ENCODE data around the gene CCDC91.
A peak's percentile ranks its signal among the peaks of the same experiment; 100 is the strongest.

The CCDC91 gene

GRCh38 chr12:28497889-28498411 is 307.7 kb downstream of the CCDC91 start:
- H3K4me1 Mint-ChIP-seq (ENCODE audit: low read depth): peaks cover 20% of the 10 kb centered on the region
- peak overlapping the region; percentile 15 for H3K4me3 Mint-ChIP-seq
- H3K36me3 Mint-ChIP-seq: peaks cover 42% of the 10 kb centered on the region
- H3K9me3 Mint-ChIP-seq (ENCODE audit: low read depth): no peaks in the 10 kb centered on the region
- peak overlapping the region; percentile 66 for H3K27ac Mint-ChIP-seq
- no peaks in the 10 kb centered on the region for H3K27me3 Mint-ChIP-seq

- Mint-ChIP-seq H3K9me3 (ENCODE audit: low read depth) (no peaks in the 10 kb centered on the region), H3K4me1 (ENCODE audit: low read depth) (peaks cover 20% of the 10 kb centered on the region), H3K27ac (no peak overlapping the region), H3K4me3 (no peak overlapping the region), H3K27me3 (no peaks in the 10 kb centered on the region), H3K36me3 (peaks cover 40% of the 10 kb centered on the region)
Observed at GRCh38 chr12:28498850-28499249, 308.6 kb downstream of the CCDC91 start.

- no peaks in the 10 kb centered on the region for H3K27me3 Mint-ChIP-seq
- no peak overlapping the region for H3K4me3 Mint-ChIP-seq
- H3K4me1 Mint-ChIP-seq (ENCODE audit: low read depth): peaks cover 20% of the 10 kb centered on the region
- no peaks in the 10 kb centered on the region for H3K9me3 Mint-ChIP-seq (ENCODE audit: low read depth)
- no peak overlapping the region for H3K27ac Mint-ChIP-seq
- peaks cover 41% of the 10 kb centered on the region for H3K36me3 Mint-ChIP-seq
Observed at GRCh38 chr12:28500373-28501024, 310.2 kb downstream of the CCDC91 start.

- Mint-ChIP-seq H3K9me3 (ENCODE audit: low read depth) (no peaks in the 10 kb centered on the region), H3K4me1 (ENCODE audit: low read depth) (no peaks in the 10 kb centered on the region), H3K27me3 (no peaks in the 10 kb centered on the region), H3K4me3 (no peak overlapping the region), H3K27ac (no peak overlapping the region), H3K36me3 (peaks cover 37% of the 10 kb centered on the region)
Observed at GRCh38 chr12:28506271-28506670, 316.0 kb downstream of the CCDC91 start.

- peaks cover 34% of the 10 kb centered on the region for H3K36me3 Mint-ChIP-seq
- H3K4me3 Mint-ChIP-seq: no peak overlapping the region
- H3K27me3 Mint-ChIP-seq: no peaks in the 10 kb centered on the region
- H3K27ac Mint-ChIP-seq: no peak overlapping the region
- H3K9me3 Mint-ChIP-seq (ENCODE audit: low read depth): no peaks in the 10 kb centered on the region
- no peaks in the 10 kb centered on the region for H3K4me1 Mint-ChIP-seq (ENCODE audit: low read depth)
Observed at GRCh38 chr12:28507033-28507432, 316.8 kb downstream of the CCDC91 start.

GRCh38 chr12:28507867-28508266 is 317.6 kb downstream of the CCDC91 start:
- H3K36me3 Mint-ChIP-seq: peaks cover 36% of the 10 kb centered on the region
- H3K27ac Mint-ChIP-seq: no peak overlapping the region

GRCh38 chr12:28512406-28512805 is 322.1 kb downstream of the CCDC91 start:
- no peaks in the 10 kb centered on the region for H3K4me1 Mint-ChIP-seq (ENCODE audit: low read depth)
- H3K36me3 Mint-ChIP-seq: peaks cover 34% of the 10 kb centered on the region
- no peak overlapping the region for H3K4me3 Mint-ChIP-seq
- no peak overlapping the region for H3K27ac Mint-ChIP-seq
- H3K9me3 Mint-ChIP-seq (ENCODE audit: low read depth): peaks cover 3% of the 10 kb centered on the region
- no peaks in the 10 kb centered on the region for H3K27me3 Mint-ChIP-seq

More at GRCh38 chr12:28507867-28508266, 317.6 kb downstream of the CCDC91 start:
- Mint-ChIP-seq H3K27me3 (no peaks in the 10 kb centered on the region), H3K4me1 (ENCODE audit: low read depth) (no peaks in the 10 kb centered on the region), H3K4me3 (no peak overlapping the region), H3K9me3 (ENCODE audit: low read depth) (no peaks in the 10 kb centered on the region)

GRCh38 chr12:28512876-28513275 is 322.6 kb downstream of the CCDC91 start:
- Mint-ChIP-seq H3K36me3 (peaks cover 37% of the 10 kb centered on the region), H3K9me3 (ENCODE audit: low read depth) (peaks cover 8% of the 10 kb centered on the region), H3K27me3 (no peaks in the 10 kb centered on the region), H3K4me1 (ENCODE audit: low read depth) (no peaks in the 10 kb centered on the region), H3K27ac (no peak overlapping the region), H3K4me3 (no peak overlapping the region)

- Mint-ChIP-seq H3K36me3 (peaks cover 39% of the 10 kb centered on the region), H3K9me3 (ENCODE audit: low read depth) (peaks cover 13% of the 10 kb centered on the region), H3K27me3 (no peaks in the 10 kb centered on the region), H3K4me3 (no peak overlapping the region), H3K27ac (no peak overlapping the region), H3K4me1 (ENCODE audit: low read depth) (no peaks in the 10 kb centered on the region)
Observed at GRCh38 chr12:28513983-28514382, 323.7 kb downstream of the CCDC91 start.

GRCh38 chr12:28517101-28517500 is 326.8 kb downstream of the CCDC91 start:
- H3K9me3 Mint-ChIP-seq (ENCODE audit: low read depth): peaks cover 17% of the 10 kb centered on the region
- H3K4me3 Mint-ChIP-seq: no peak overlapping the region
- H3K27ac Mint-ChIP-seq: no peak overlapping the region
- no peaks in the 10 kb centered on the region for H3K4me1 Mint-ChIP-seq (ENCODE audit: low read depth)
- no peaks in the 10 kb centered on the region for H3K27me3 Mint-ChIP-seq
- H3K36me3 Mint-ChIP-seq: peaks cover 38% of the 10 kb centered on the region

GRCh38 chr12:28527631-28528249 is 337.5 kb downstream of the CCDC91 start:
- H3K36me3 Mint-ChIP-seq: peaks cover 51% of the 10 kb centered on the region
- no peak overlapping the region for H3K27ac Mint-ChIP-seq
- no peaks in the 10 kb centered on the region for H3K4me1 Mint-ChIP-seq (ENCODE audit: low read depth)
- H3K9me3 Mint-ChIP-seq (ENCODE audit: low read depth): peaks cover 22% of the 10 kb centered on the region
- no peaks in the 10 kb centered on the region for H3K27me3 Mint-ChIP-seq
- H3K4me3 Mint-ChIP-seq: no peak overlapping the region

- no peaks in the 10 kb centered on the region for H3K4me1 Mint-ChIP-seq (ENCODE audit: low read depth)
- H3K27ac Mint-ChIP-seq: no peak overlapping the region
- H3K36me3 Mint-ChIP-seq: peaks cover 24% of the 10 kb centered on the region
- H3K9me3 Mint-ChIP-seq (ENCODE audit: low read depth): no peaks in the 10 kb centered on the region
- H3K27me3 Mint-ChIP-seq: no peaks in the 10 kb centered on the region
- no peak overlapping the region for H3K4me3 Mint-ChIP-seq
Observed at GRCh38 chr12:28535216-28535615, 345.0 kb downstream of the CCDC91 start.

- Mint-ChIP-seq H3K4me3 (no peak overlapping the region), H3K4me1 (ENCODE audit: low read depth) (no peaks in the 10 kb centered on the region), H3K27me3 (no peaks in the 10 kb centered on the region), H3K27ac (no peak overlapping the region), H3K9me3 (ENCODE audit: low read depth) (no peaks in the 10 kb centered on the region), H3K36me3 (peaks cover 24% of the 10 kb centered on the region)
Observed at GRCh38 chr12:28536088-28536487, 345.8 kb downstream of the CCDC91 start.

GRCh38 chr12:28537474-28537873 is 347.2 kb downstream of the CCDC91 start:
- peaks cover 22% of the 10 kb centered on the region for H3K36me3 Mint-ChIP-seq
- H3K27ac Mint-ChIP-seq: no peak overlapping the region
- no peaks in the 10 kb centered on the region for H3K9me3 Mint-ChIP-seq (ENCODE audit: low read depth)
- no peak overlapping the region for H3K4me3 Mint-ChIP-seq
- H3K27me3 Mint-ChIP-seq: no peaks in the 10 kb centered on the region
- H3K4me1 Mint-ChIP-seq (ENCODE audit: low read depth): no peaks in the 10 kb centered on the region

GRCh38 chr12:28539691-28540323 is 349.6 kb downstream of the CCDC91 start:
- H3K4me3 Mint-ChIP-seq: no peak overlapping the region
- H3K36me3 Mint-ChIP-seq: peaks cover 29% of the 10 kb centered on the region
- H3K4me1 Mint-ChIP-seq (ENCODE audit: low read depth): peaks cover 3% of the 10 kb centered on the region
- H3K27ac Mint-ChIP-seq: no peak overlapping the region
- no peaks in the 10 kb centered on the region for H3K27me3 Mint-ChIP-seq
- H3K9me3 Mint-ChIP-seq (ENCODE audit: low read depth): no peaks in the 10 kb centered on the region
